Activated T-helper 1 cell treated with anti-CD3 and anti-CD28 coated beads, Interleukin-2, amount 50 U/mL, for 16 hours (primary cell): ENCODE measurements around the gene NUTM2D.
"Not testable (repeated sequence)": the region's sequence is repeated elsewhere in the genome, so short reads cannot be mapped to it uniquely, and the experiment has no call there.

Source experiments
- DNase-seq, 2 donors: peaks; one replicate each; pipeline ENCODE4 v3.0.0-alpha.2; 2020; ENCODE audit warnings: low read depth in 1 of 2, low spot score in 1 of 2

The NUTM2D gene

GRCh38 chr10:87357444-87357843 is at the start of gene NUTM2D:
NUTM2D (plus strand) TSS chr10:87357744; CDS start chr10:87358266, 522 bp downstream.
- DNase-seq = not testable (repeated sequence)

- DNase-seq = not testable (repeated sequence)
Measured at GRCh38 chr10:87308702-87309101, 48.8 kb upstream of the NUTM2D start.

- not testable (repeated sequence) for DNase-seq
Measured at GRCh38 chr10:87309657-87310056, 47.9 kb upstream of the NUTM2D start.

GRCh38 chr10:87311521-87311920 is 46.0 kb upstream of the NUTM2D start:
- DNase-seq = not testable (repeated sequence)

GRCh38 chr10:87313649-87314359 is 43.7 kb upstream of the NUTM2D start:
- DNase-seq = not testable (repeated sequence)

GRCh38 chr10:87314360-87314973 is 43.1 kb upstream of the NUTM2D start:
- DNase-seq = not testable (repeated sequence)

- not testable (repeated sequence) for DNase-seq
Measured at GRCh38 chr10:87321505-87321904, 36.0 kb upstream of the NUTM2D start.

- DNase-seq = not testable (repeated sequence)
Measured at GRCh38 chr10:87324559-87324958, 33.0 kb upstream of the NUTM2D start.

- not testable (repeated sequence) for DNase-seq
Measured at GRCh38 chr10:87327958-87328357, 29.6 kb upstream of the NUTM2D start.

- DNase-seq = not testable (repeated sequence)
Measured at GRCh38 chr10:87329131-87329530, 28.4 kb upstream of the NUTM2D start.

GRCh38 chr10:87332687-87333086 is 24.9 kb upstream of the NUTM2D start:
- DNase-seq = not testable (repeated sequence)

- not testable (repeated sequence) for DNase-seq
Measured at GRCh38 chr10:87340411-87340810, 17.1 kb upstream of the NUTM2D start.

- not testable (repeated sequence) for DNase-seq
Measured at GRCh38 chr10:87341546-87342142, 15.9 kb upstream of the NUTM2D start.

GRCh38 chr10:87342249-87342710 is 15.3 kb upstream of the NUTM2D start:
- peak; percentile 52 to 70 for DNase-seq

- peak; percentile 60 to 71 for DNase-seq
Measured at GRCh38 chr10:87342711-87343258, 14.8 kb upstream of the NUTM2D start.

- DNase-seq = not testable (repeated sequence)
Measured at GRCh38 chr10:87345743-87346142, 11.8 kb upstream of the NUTM2D start.

- DNase-seq = not testable (repeated sequence)
Measured at GRCh38 chr10:87350161-87350560, 7.4 kb upstream of the NUTM2D start.

GRCh38 chr10:87352825-87353224 is 4.7 kb upstream of the NUTM2D start:
- DNase-seq = not testable (repeated sequence)

GRCh38 chr10:87355110-87355509 is 2.4 kb upstream of the NUTM2D start:
- not testable (repeated sequence) for DNase-seq

- DNase-seq = not testable (repeated sequence)
Measured at GRCh38 chr10:87358159-87358558, 615 bp downstream of the NUTM2D start.

- not testable (repeated sequence) for DNase-seq
Measured at GRCh38 chr10:87369514-87370112, 12.1 kb downstream of the NUTM2D start.
